PC-3 (cell line): ENCODE results near the gene AIRE. TPM values are rescaled to one million over a fixed set of nuclear protein-coding genes. Genes with fewer than 3 reads are reported as not detected.

ENCODE experiments used
- ATAC-seq: fragments of 200-7000 bp; cut with Tn5 transposase; 2 replicates; pipeline ENCODE4 v1.9.1; 2020; ENCODE audit warnings: mild to moderate bottlenecking, moderate library complexity
- BruUV-seq: library from RNA; stranded (reverse); fragments of 400-500 nt; replicated peaks from 2 replicates; lab custom pipeline; 2021; lab: Mats Ljungman, UMichigan
- CTCF ChIA-PET: fragments of 300-600 bp; sonication (Branson Sonifier 250); formaldehyde crosslinking; loops from one replicate; lab custom pipeline; 2022; ENCODE audit warnings: antibody characterized with exemption; lab: Charles Lee
- POLR2A ChIA-PET: fragments of 300-600 bp; sonication (Branson Sonifier 250); formaldehyde crosslinking; loops from one replicate; lab custom pipeline; 2022; ENCODE audit warnings: antibody characterized with exemption; ENCODE audit not compliant: unreplicated experiment; lab: Charles Lee
- DNase-seq: peaks from one replicate; pipeline ENCODE4 v3.0.0-alpha.2; 2015
- H2AFZ ChIP-seq: fragments of 300-600 bp; sonication (generic); 2 replicates; pipeline ENCODE4 v1.6.0; 2016; ENCODE audit warnings: antibody characterized with exemption, low read length
- H3F3A ChIP-seq: fragments of 300-600 bp; sonication (generic); one replicate; pipeline ENCODE4 v1.6.0; 2017; ENCODE audit warnings: antibody characterized with exemption, low read length, control low read depth, mild to moderate bottlenecking; ENCODE audit not compliant: unreplicated experiment
- H3K27ac ChIP-seq: fragments of 300-600 bp; sonication (generic); 2 replicates; pipeline ENCODE4 v1.5.1; 2016; ENCODE audit warnings: mild to moderate bottlenecking, low read length
- H3K27me3 ChIP-seq: fragments of 300-600 bp; sonication (generic); 2 replicates; pipeline ENCODE4 v1.6.1; 2016; ENCODE audit warnings: low read length, mixed read lengths
- H3K36me3 ChIP-seq: fragments of 300-600 bp; sonication (generic); 2 replicates; pipeline ENCODE4 v1.6.1; 2016; ENCODE audit warnings: low read depth, mixed run types, low read length, mixed read lengths
- H3K4me1 ChIP-seq: fragments of 300-600 bp; sonication (generic); 2 replicates; pipeline ENCODE4 v1.5.1; 2016; ENCODE audit warnings: low read length; ENCODE audit not compliant: insufficient read depth
- H3K4me2 ChIP-seq: fragments of 300-600 bp; sonication (generic); 2 replicates; pipeline ENCODE4 v1.6.0; 2016; ENCODE audit warnings: low read length
- H3K4me3 ChIP-seq: fragments of 300-600 bp; sonication (generic); 2 replicates; pipeline ENCODE4 v1.5.1; 2016; ENCODE audit warnings: mild to moderate bottlenecking, low read length, mixed read lengths
- H3K79me2 ChIP-seq: fragments of 300-600 bp; sonication (generic); 2 replicates; pipeline ENCODE4 v1.6.1; 2017; ENCODE audit warnings: low read length, mixed read lengths
- H3K9ac ChIP-seq: fragments of 300-600 bp; sonication (generic); 2 replicates; pipeline ENCODE4 v1.6.0; 2016; ENCODE audit warnings: mild to moderate bottlenecking, low read length
- H3K9me2 ChIP-seq: fragments of 300-600 bp; sonication (generic); replicated peaks from 2 replicates; pipeline ENCODE4 v1.6.1; 2016; ENCODE audit warnings: mixed run types, low read length, mixed read lengths
- H3K9me3 ChIP-seq: fragments of 300-600 bp; sonication (generic); 2 replicates; pipeline ENCODE4 v1.6.1; 2016; ENCODE audit warnings: low read length, mixed read lengths
- H4K20me1 ChIP-seq: fragments of 300-600 bp; sonication (generic); 2 replicates; pipeline ENCODE4 v1.6.1; 2016; ENCODE audit warnings: low read length, mixed read lengths
- CTCF ChIP-seq: fragments of 300-600 bp; sonication (generic); conservative IDR thresholded peaks from 2 replicates; pipeline ENCODE4 v1.5.1; 2017; ENCODE audit warnings: antibody characterized with exemption, low read depth, mild to moderate bottlenecking, low read length
- EZH2 ChIP-seq: fragments of 300-600 bp; sonication (generic); IDR thresholded peaks from one replicate; pipeline ENCODE4 v1.6.1; 2017; ENCODE audit warnings: antibody characterized with exemption, mild to moderate bottlenecking, low read length; ENCODE audit not compliant: unreplicated experiment
- EZH2phosphoT487 ChIP-seq: fragments of 300-600 bp; sonication (generic); IDR thresholded peaks from 2 replicates; pipeline ENCODE4 v1.6.1; 2018; ENCODE audit warnings: mild to moderate bottlenecking, antibody characterized with exemption, low read length, borderline replicate concordance
- intact Hi-C: fragments of 100-400 bp; cut with micrococcal nuclease; formaldehyde crosslinking; loops from 2 replicates; pipeline ENCODE4 v1.9.0; 2023
- total RNA-seq: library from RNA; depleted of rRNA; stranded (reverse); fragments of >200 nt; gene quantifications from 2 replicates; pipeline ENCODE4 v1.2.3, GENCODE V29; 2014

Gene AIRE
- total RNA-seq, 1 experiment from 2014 or later: not detected

- no peak overlapping the region for H3K4me3 ChIP-seq
- no peak overlapping the region for H3K27ac ChIP-seq
- H2AFZ ChIP-seq: no peak overlapping the region
- H3K79me2 ChIP-seq: no peaks in the 10 kb centered on the region
- CTCF ChIA-PET: no interaction called here
- no peak overlapping the region for H3K9ac ChIP-seq
- BruUV-seq: no TSS peak
- H4K20me1 ChIP-seq: no peaks in the 10 kb centered on the region
- H3K4me2 ChIP-seq: no peak overlapping the region
- no peaks in the 10 kb centered on the region for H3K27me3 ChIP-seq
- peaks cover 11% of the 10 kb centered on the region for H3K36me3 ChIP-seq
- TF ChIP-seq CTCF (no peak), EZH2phosphoT487 (no peak), EZH2 (no peak)
- intact Hi-C loops: no loop called here
- no peaks in the 10 kb centered on the region for H3K9me2 ChIP-seq
- H3K9me3 ChIP-seq: no peaks in the 10 kb centered on the region
- DNase-seq: no peak
- POLR2A ChIA-PET: no interaction called here
- no peaks in the 10 kb centered on the region for H3K4me1 ChIP-seq
- ATAC-seq: no peak
- no peaks in the 10 kb centered on the region for H3F3A ChIP-seq
Observed at GRCh38 chr21:44325386-44326271, 40.0 kb downstream of the AIRE start.

GRCh38 chr21:44326272-44326647, 40.6 kb downstream of the AIRE start:
- Histone ChIP-seq H3F3A (no peaks in the 10 kb centered on the region), H3K9me3 (no peaks in the 10 kb centered on the region), H3K27ac (no peak overlapping the region), H3K4me3 (no peak overlapping the region), H3K4me1 (no peaks in the 10 kb centered on the region), H3K79me2 (no peaks in the 10 kb centered on the region), H3K27me3 (no peaks in the 10 kb centered on the region), H3K9ac (no peak overlapping the region), H4K20me1 (no peaks in the 10 kb centered on the region), H3K9me2 (no peaks in the 10 kb centered on the region), H2AFZ (no peak overlapping the region), H3K4me2 (no peak overlapping the region), H3K36me3 (peaks cover 11% of the 10 kb centered on the region)
- DNase-seq (no peak), ATAC-seq (no peak)
- ChIA-PET POLR2A (no interaction called here), CTCF (no interaction called here)
- intact Hi-C loops: no loop called here
- no TSS peak for BruUV-seq
- TF ChIP-seq EZH2: no peak
- no peak for TF ChIP-seq EZH2phosphoT487
- no peak for TF ChIP-seq CTCF
